CD4-positive, alpha-beta T cell treated with Interleukin-6 at 100 ng/mL for 8 hours (primary cell): ENCODE measurements around the gene RPS27L.

Source experiments
- DNase-seq: peaks from one replicate; pipeline ENCODE4 v3.0.0-alpha.2; 2020; ENCODE audit warnings: mixed read lengths, low spot score

Gene RPS27L

GRCh38 chr15:63157118-63157843 lies at the start of gene RPS27L:
Gene RPS27L, minus strand, starts transcription at chr15:63157477. Its CDS starts 72 bp downstream, at chr15:63157405.
- DNase-seq: peak; percentile 88

- no peak for DNase-seq
Observed at GRCh38 chr15:63206079-63206478, 48.8 kb upstream of the RPS27L start.

- peak; percentile 38 for DNase-seq
Observed at GRCh38 chr15:63203451-63204090, 46.3 kb upstream of the RPS27L start.

- DNase-seq: no peak
Observed at GRCh38 chr15:63202861-63203260, 45.6 kb upstream of the RPS27L start.

- DNase-seq: no peak
Observed at GRCh38 chr15:63200464-63201249, 43.4 kb upstream of the RPS27L start.

GRCh38 chr15:63198371-63199250 lies 41.3 kb upstream of the RPS27L start:
- DNase-seq: no peak

- no peak for DNase-seq
Observed at GRCh38 chr15:63197626-63198025, 40.3 kb upstream of the RPS27L start.

GRCh38 chr15:63196842-63197241 lies 39.6 kb upstream of the RPS27L start:
- no peak for DNase-seq

- DNase-seq: no peak
Observed at GRCh38 chr15:63195569-63196015, 38.3 kb upstream of the RPS27L start.

- no peak for DNase-seq
Observed at GRCh38 chr15:63194880-63195568, 37.7 kb upstream of the RPS27L start.

GRCh38 chr15:63194302-63194701 lies 37.0 kb upstream of the RPS27L start:
- no peak for DNase-seq

- DNase-seq: no peak
Observed at GRCh38 chr15:63192619-63193206, 35.4 kb upstream of the RPS27L start.

GRCh38 chr15:63191895-63192618 lies 34.8 kb upstream of the RPS27L start:
- DNase-seq: peak; percentile 87

- no peak for DNase-seq
Observed at GRCh38 chr15:63190769-63191649, 33.7 kb upstream of the RPS27L start.

- DNase-seq: no peak
Observed at GRCh38 chr15:63189941-63190768, 32.9 kb upstream of the RPS27L start.

GRCh38 chr15:63188926-63189871 lies 31.9 kb upstream of the RPS27L start, which contains the start of gene RAB8B:
Gene RAB8B, plus strand, starts transcription at chr15:63189606. Its CDS starts 19 bp downstream, at chr15:63189625.
- peak; percentile 96 for DNase-seq
